OCI-LY7 (cell line): ENCODE results near the gene STYXL1. TPM values are rescaled to one million over a fixed set of nuclear protein-coding genes. Genes with fewer than 3 reads are reported as not detected.
"Not testable (repeated sequence)": the region's sequence is repeated elsewhere in the genome, so short reads cannot be mapped to it uniquely, and the experiment has no call there.

Experiments
- BruUV-seq: library from RNA; stranded (reverse); fragments of 400-500 nt; replicated peaks from 2 replicates; lab custom pipeline; 2021; lab: Mats Ljungman, UMichigan
- CTCF ChIA-PET: fragments of 300-600 bp; sonication (Branson Sonifier 250); formaldehyde crosslinking; loops from one replicate; lab custom pipeline; 2022; ENCODE audit warnings: antibody characterized with exemption; ENCODE audit not compliant: unreplicated experiment; lab: Charles Lee
- POLR2A ChIA-PET: fragments of 300-600 bp; sonication (Branson Sonifier 250); formaldehyde crosslinking; loops from one replicate; lab custom pipeline; 2022; ENCODE audit warnings: antibody characterized with exemption; lab: Charles Lee
- DNase-seq: peaks from one replicate; pipeline ENCODE4 v3.0.0-alpha.2; 2015; ENCODE audit warnings: low spot score
- H2AFZ ChIP-seq: fragments of 200-600 bp; sonication (generic), shearing (Covaris generic); 2 replicates; pipeline ENCODE4 v1.6.1; 2014; ENCODE audit warnings: mild to moderate bottlenecking, antibody characterized with exemption, low read length, moderate library complexity
- H3K27ac ChIP-seq: fragments of 200-600 bp; sonication (generic); 2 replicates; pipeline ENCODE4 v1.5.1; 2014; ENCODE audit warnings: mixed run types, low read depth, mild to moderate bottlenecking, moderate library complexity, low read length, inconsistent platforms; ENCODE audit not compliant: poor library complexity, severe bottlenecking
- H3K36me3 ChIP-seq: fragments of 200-600 bp; sonication (generic); 2 replicates; pipeline ENCODE4 v1.6.1; 2014; ENCODE audit warnings: mild to moderate bottlenecking, antibody characterized with exemption, low read length, moderate library complexity, mixed read lengths; ENCODE audit not compliant: insufficient read depth
- H3K4me1 ChIP-seq: fragments of 200-600 bp; sonication (generic); 2 replicates; pipeline ENCODE4 v1.5.1; 2014; ENCODE audit warnings: mild to moderate bottlenecking, low read length; ENCODE audit not compliant: insufficient read depth, poor library complexity, severe bottlenecking
- H3K4me2 ChIP-seq: fragments of 200-600 bp; sonication (generic); 2 replicates; pipeline ENCODE4 v1.6.1; 2014; ENCODE audit warnings: mild to moderate bottlenecking, low read length
- H3K4me3 ChIP-seq: fragments of 200-600 bp; sonication (generic); 2 replicates; pipeline ENCODE4 v1.5.1; 2014; ENCODE audit warnings: mild to moderate bottlenecking, low read depth, low read length; ENCODE audit not compliant: poor library complexity, severe bottlenecking
- H3K79me2 ChIP-seq: fragments of 200-600 bp; sonication (generic); 2 replicates; pipeline ENCODE4 v1.6.1; 2016; ENCODE audit warnings: low read depth, mild to moderate bottlenecking, low read length, moderate library complexity, mixed read lengths; ENCODE audit not compliant: insufficient read depth
- H3K9me2 ChIP-seq: fragments of 200-600 bp; sonication (generic); 2 replicates; pipeline ENCODE4 v1.6.1; 2016; ENCODE audit warnings: mild to moderate bottlenecking, low read length, mixed read lengths; ENCODE audit not compliant: insufficient read depth
- H3K9me3 ChIP-seq: fragments of 200-600 bp; sonication (generic); 2 replicates; pipeline ENCODE4 v1.6.1; 2014; ENCODE audit warnings: mild to moderate bottlenecking, mixed run types, low read length, mixed read lengths
- H4K20me1 ChIP-seq: fragments of 200-600 bp; sonication (generic); 2 replicates; pipeline ENCODE4 v1.6.1; 2014; ENCODE audit warnings: mild to moderate bottlenecking, antibody characterized with exemption, low read length, moderate library complexity, mixed read lengths; ENCODE audit not compliant: insufficient read depth
- EZH2phosphoT487 ChIP-seq: fragments of 200-600 bp; sonication (generic); IDR thresholded peaks from 2 replicates; pipeline ENCODE4 v1.6.1; 2018; ENCODE audit warnings: low read depth, borderline replicate concordance, mild to moderate bottlenecking, mixed run types, antibody characterized with exemption, low read length, moderate library complexity, mixed read lengths
- intact Hi-C: fragments of 100-400 bp; cut with micrococcal nuclease; formaldehyde crosslinking; loops from one replicate; pipeline ENCODE4 v1.10.0; 2022; ENCODE audit not compliant: unreplicated experiment
- total RNA-seq, 2 experiments: library from RNA; depleted of rRNA in 1 of 2; stranded (reverse); fragments of >200 nt in 1 of 2; shearing (Covaris generic) in 1 of 2; gene quantifications; 2 replicates each; pipeline ENCODE4 v1.2.3, GENCODE V29; 2014 to 2022
- TF ChIP-seq, protein P1 (sequence below): fragments of 200-600 bp; sonication (generic); conservative IDR thresholded peaks from 2 replicates; pipeline ENCODE4 v1.5.1; 2014; ENCODE audit warnings: mild to moderate bottlenecking, antibody characterized with exemption, low read length, moderate library complexity, mixed read lengths

The STYXL1 gene
- total RNA-seq, 2 experiments from 2014 or later, result 27.6 to 37.4 TPM

DNA sequence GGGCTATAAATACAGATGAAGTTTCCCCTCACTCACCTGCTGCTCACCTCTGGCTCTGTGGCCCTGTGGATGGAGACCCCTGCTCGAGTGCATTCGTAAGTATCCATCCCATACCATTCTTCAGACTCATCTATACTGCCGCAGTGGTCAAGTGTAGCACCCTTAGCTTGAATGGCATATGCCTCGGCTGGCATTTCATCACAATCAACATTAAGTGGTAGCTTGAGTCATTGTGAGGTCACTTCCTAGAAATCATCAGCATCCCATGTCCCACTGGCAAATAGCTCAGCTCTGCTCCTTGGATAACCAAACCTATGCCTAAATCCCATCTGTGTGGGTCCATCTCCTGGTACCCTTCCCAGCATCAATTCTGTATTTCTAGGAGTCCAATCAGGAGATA lies 38.3 kb upstream of the STYXL1 start:
- no peak overlapping the region for H3K27ac ChIP-seq
- H3K4me1 ChIP-seq, result no peaks in the 10 kb centered on the region
- no peak for DNase-seq
- BruUV-seq, result no TSS peak
- H3K4me2 ChIP-seq, result no peak overlapping the region
- H3K4me3 ChIP-seq, result no peak overlapping the region
- ChIA-PET CTCF (no interaction called here), POLR2A (no interaction called here)
- no peaks in the 10 kb centered on the region for H3K36me3 ChIP-seq
- TF ChIP-seq, protein P1, sequence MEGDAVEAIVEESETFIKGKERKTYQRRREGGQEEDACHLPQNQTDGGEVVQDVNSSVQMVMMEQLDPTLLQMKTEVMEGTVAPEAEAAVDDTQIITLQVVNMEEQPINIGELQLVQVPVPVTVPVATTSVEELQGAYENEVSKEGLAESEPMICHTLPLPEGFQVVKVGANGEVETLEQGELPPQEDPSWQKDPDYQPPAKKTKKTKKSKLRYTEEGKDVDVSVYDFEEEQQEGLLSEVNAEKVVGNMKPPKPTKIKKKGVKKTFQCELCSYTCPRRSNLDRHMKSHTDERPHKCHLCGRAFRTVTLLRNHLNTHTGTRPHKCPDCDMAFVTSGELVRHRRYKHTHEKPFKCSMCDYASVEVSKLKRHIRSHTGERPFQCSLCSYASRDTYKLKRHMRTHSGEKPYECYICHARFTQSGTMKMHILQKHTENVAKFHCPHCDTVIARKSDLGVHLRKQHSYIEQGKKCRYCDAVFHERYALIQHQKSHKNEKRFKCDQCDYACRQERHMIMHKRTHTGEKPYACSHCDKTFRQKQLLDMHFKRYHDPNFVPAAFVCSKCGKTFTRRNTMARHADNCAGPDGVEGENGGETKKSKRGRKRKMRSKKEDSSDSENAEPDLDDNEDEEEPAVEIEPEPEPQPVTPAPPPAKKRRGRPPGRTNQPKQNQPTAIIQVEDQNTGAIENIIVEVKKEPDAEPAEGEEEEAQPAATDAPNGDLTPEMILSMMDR, result no peak
- no peak for TF ChIP-seq EZH2phosphoT487
- intact Hi-C loops, result no loop called here
- H3K9me3 ChIP-seq, result no peaks in the 10 kb centered on the region
- H3K9me2 ChIP-seq, result no peaks in the 10 kb centered on the region
- H4K20me1 ChIP-seq, result no peaks in the 10 kb centered on the region
- no peak overlapping the region for H2AFZ ChIP-seq
- H3K79me2 ChIP-seq, result no peaks in the 10 kb centered on the region

DNA sequence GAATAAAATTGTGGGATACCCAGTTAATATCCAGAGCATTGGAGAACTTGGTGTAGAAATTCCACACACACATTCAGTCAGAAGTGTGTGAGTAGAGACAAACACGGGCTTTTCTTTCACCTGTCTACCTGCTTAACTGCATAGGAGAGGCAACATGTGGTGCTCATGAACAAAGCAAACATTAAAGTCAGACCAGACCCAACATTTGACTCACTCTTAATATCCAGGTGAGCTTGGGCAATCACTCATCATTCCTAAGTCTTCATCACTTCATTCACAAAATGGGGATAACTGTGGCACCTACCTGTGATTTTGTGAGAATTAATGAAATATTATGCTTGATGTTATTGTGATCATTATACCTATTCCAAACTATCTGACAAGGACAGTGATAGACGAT lies 36.3 kb upstream of the STYXL1 start:
- H3K4me2 ChIP-seq, H3K9me3 ChIP-seq, intact Hi-C loops, H4K20me1 ChIP-seq, DNase-seq, POLR2A ChIA-PET, H3K9me2 ChIP-seq, H3K4me1 ChIP-seq, H3K4me3 ChIP-seq, H2AFZ ChIP-seq, H3K27ac ChIP-seq, BruUV-seq, CTCF ChIA-PET, H3K79me2 ChIP-seq, H3K36me3 ChIP-seq: not testable (repeated sequence)

DNA sequence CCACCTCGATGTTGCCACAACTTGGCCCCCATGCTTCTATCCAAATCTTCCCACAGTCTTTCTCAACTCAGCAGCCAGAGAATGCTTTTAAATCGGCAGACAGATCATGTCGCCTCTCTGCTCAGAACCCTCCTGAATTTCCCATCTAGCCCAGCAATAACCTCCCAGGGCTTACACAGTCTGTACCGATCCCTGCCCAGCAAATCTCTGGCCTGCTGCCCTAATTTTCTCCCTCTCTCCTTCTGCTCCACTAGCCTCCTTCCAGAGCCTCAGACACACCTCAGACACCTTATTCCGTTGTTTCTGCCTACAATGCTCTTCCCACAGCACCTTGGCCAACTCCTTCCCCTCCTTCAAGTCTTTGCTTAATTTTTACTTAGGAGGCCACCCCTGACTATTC lies 32.4 kb upstream of the STYXL1 start:
- Histone ChIP-seq H3K27ac (no peak overlapping the region), H2AFZ (no peak overlapping the region), H4K20me1 (no peaks in the 10 kb centered on the region), H3K4me1 (no peaks in the 10 kb centered on the region), H3K9me2 (no peaks in the 10 kb centered on the region), H3K4me3 (no peak overlapping the region), H3K4me2 (no peak overlapping the region), H3K36me3 (no peaks in the 10 kb centered on the region), H3K9me3 (no peaks in the 10 kb centered on the region), H3K79me2 (no peaks in the 10 kb centered on the region)
- ChIA-PET CTCF (no interaction called here), POLR2A (no interaction called here)
- no peak for DNase-seq
- no TSS peak for BruUV-seq
- TF ChIP-seq, protein P1, result no peak
- no peak for TF ChIP-seq EZH2phosphoT487
- intact Hi-C loops, result no loop called here
